GM19397 (cell line): ENCODE data around the gene NPNT.

Experiments
- ATAC-seq: cut with Tn5 transposase; IDR thresholded peaks from one replicate; pipeline ENCODE4 v1.9.1; 2021; ENCODE audit warnings: mild to moderate bottlenecking, moderate library complexity; ENCODE audit not compliant: unreplicated experiment

Gene NPNT

GRCh38 chr4:106019771-106020170 is 124.5 kb downstream of the NPNT start:
- no peak for ATAC-seq
